ENCODE measurements around the gene TMEM219.
A peak's percentile ranks its signal among the peaks of the same experiment; 100 is the strongest.

The TMEM219 gene

DNA sequence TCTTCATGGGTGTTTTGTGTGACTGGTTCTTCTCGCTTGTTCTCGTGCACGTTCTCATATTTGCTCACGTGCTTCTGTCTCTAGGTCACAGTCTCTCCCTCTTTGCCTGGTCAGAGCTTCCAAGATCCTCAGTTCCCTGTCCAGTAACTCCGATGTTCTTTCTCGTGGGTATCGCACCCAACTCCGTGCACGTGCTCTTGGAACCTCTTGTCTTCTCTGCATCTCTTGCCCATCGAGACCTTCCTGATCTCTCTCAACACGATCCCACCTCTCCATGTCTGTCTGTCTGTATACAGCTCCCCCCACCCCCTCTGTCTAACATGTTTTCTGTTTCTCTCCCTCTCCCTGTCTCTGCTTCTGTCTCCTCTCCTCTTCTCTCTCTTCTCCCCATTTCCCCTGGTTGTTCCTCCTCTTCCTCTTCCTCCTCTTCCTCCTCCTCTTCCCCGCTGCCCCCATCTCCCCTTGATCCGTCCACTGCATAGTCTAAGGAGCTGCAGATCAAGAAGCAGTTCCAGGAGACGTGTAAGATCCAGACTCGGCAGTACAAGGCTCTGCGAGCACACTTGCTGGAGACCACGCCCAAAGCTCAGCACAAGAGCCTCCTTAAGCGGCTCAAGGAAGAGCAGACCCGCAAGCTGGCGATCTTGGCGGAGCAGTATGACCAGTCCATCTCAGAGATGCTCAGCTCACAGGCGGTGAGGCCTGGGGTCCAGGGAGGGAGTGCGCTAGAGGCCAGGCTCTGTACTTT, 27.4 kb downstream of the TMEM219 start:
- H3K14ac ChIP-seq (ENCODE audit: low read length in 2 of 2) = no peak overlapping the region
- no peak overlapping the region for H2AK5ac ChIP-seq (ENCODE audit: low read length, severe bottlenecking)
- no peak overlapping the region for H2BK15ac ChIP-seq (ENCODE audit: low read depth, poor library complexity, severe bottlenecking)
- no peak overlapping the region for H3K9ac ChIP-seq (ENCODE audit: low read length)
- no peaks in the 10 kb centered on the region for H3K27me3 ChIP-seq (ENCODE audit: control insufficient read depth in 1 of 2, insufficient read depth in 1 of 2, low read length in 2 of 2)
- peaks cover 90 to 97% of the 10 kb centered on the region in 2 experiments for H3K36me3 ChIP-seq (ENCODE audit: control insufficient read depth in 1 of 2, insufficient read depth in 2 of 2, low read depth in 1 of 2, low read length in 2 of 2)
- 92% methylated on average over 23 of the region's 23 CpGs for WGBS
- H3K4me2 ChIP-seq (ENCODE audit: low read length, poor library complexity, severe bottlenecking) = no peak overlapping the region
- H2BK12ac ChIP-seq (ENCODE audit: low read length in 2 of 2) = no peak overlapping the region
- H2BK5ac ChIP-seq (ENCODE audit: low read depth, low read length, poor library complexity, severe bottlenecking) = no peak overlapping the region
- no peak for DNase-seq
- no peak overlapping the region for H2AFZ ChIP-seq (ENCODE audit: low read depth, low read length)
- H3K4me3 ChIP-seq (ENCODE audit: insufficient read depth in 1 of 2, low read depth in 1 of 2, low read length in 2 of 2) = no peak overlapping the region
- H3K23ac ChIP-seq (ENCODE audit: low read length in 2 of 2) = no peak overlapping the region
- H3K27ac ChIP-seq (ENCODE audit: low read length, poor library complexity, severe bottlenecking) = no peak overlapping the region
- no peak overlapping the region for H2BK120ac ChIP-seq (ENCODE audit: low read depth, low read length)
- no peak overlapping the region for H3K18ac ChIP-seq (ENCODE audit: low read depth in 1 of 2, low read length in 2 of 2)
- no peaks in the 10 kb centered on the region for H3K4me1 ChIP-seq (ENCODE audit: control insufficient read depth, insufficient read depth, low read depth, low read length)
- H4K8ac ChIP-seq (ENCODE audit: low read length) = no peak overlapping the region
- H3K79me1 ChIP-seq (replicated peaks; ENCODE audit: low read length, poor library complexity, severe bottlenecking) = peaks cover 28% of the 10 kb centered on the region
- H3K4ac ChIP-seq (ENCODE audit: low read depth in 1 of 2, low read length in 2 of 2) = no peak overlapping the region
- no peaks in the 10 kb centered on the region for H3K9me3 ChIP-seq (ENCODE audit: control insufficient read depth, low read length)
- no peak overlapping the region for H4K91ac ChIP-seq (ENCODE audit: low read length)

DNA sequence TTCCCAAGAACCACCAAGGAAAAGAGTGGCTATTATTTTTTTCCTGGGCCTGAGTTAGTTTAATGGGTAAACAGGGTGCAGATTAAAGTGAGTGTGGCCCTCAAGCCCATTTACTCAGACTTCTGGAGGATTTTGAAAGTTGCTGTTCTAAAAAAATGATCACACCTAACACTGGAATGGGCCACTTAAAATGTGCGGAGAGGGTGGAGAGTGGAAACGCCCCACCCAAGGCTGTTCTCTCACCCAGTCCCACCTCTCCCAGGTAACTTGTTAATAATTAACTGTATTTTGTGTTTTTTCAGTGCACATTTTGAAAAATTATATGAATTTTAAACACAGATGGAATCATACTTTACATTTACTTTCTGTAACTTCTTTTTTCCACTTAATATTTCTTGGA, 28.2 kb downstream of the TMEM219 start:
- Histone ChIP-seq H3K4me3 (ENCODE audit: insufficient read depth in 1 of 2, low read depth in 1 of 2, low read length in 2 of 2) (no peak overlapping the region), H2AFZ (ENCODE audit: low read depth, low read length) (no peak overlapping the region), H2BK15ac (ENCODE audit: low read depth, poor library complexity, severe bottlenecking) (no peak overlapping the region), H3K23ac (ENCODE audit: low read length in 2 of 2) (no peak overlapping the region), H3K4me1 (ENCODE audit: control insufficient read depth, insufficient read depth, low read depth, low read length) (peaks cover 7% of the 10 kb centered on the region), H3K14ac (ENCODE audit: low read length in 2 of 2) (no peak overlapping the region), H2BK5ac (ENCODE audit: low read depth, low read length, poor library complexity, severe bottlenecking) (no peak overlapping the region), H3K36me3 (ENCODE audit: control insufficient read depth in 1 of 2, insufficient read depth in 2 of 2, low read depth in 1 of 2, low read length in 2 of 2) (peaks cover 83 to 89% of the 10 kb centered on the region in 2 experiments), H2AK5ac (ENCODE audit: low read length, severe bottlenecking) (no peak overlapping the region), H2BK12ac (ENCODE audit: low read length in 2 of 2) (no peak overlapping the region), H3K27me3 (ENCODE audit: control insufficient read depth in 1 of 2, insufficient read depth in 1 of 2, low read length in 2 of 2) (no peaks in the 10 kb centered on the region), H3K9me3 (ENCODE audit: control insufficient read depth, low read length) (no peaks in the 10 kb centered on the region), H3K9ac (ENCODE audit: low read length) (no peak overlapping the region), H3K4me2 (ENCODE audit: low read length, poor library complexity, severe bottlenecking) (no peak overlapping the region), H3K79me1 (replicated peaks; ENCODE audit: low read length, poor library complexity, severe bottlenecking) (peaks cover 22% of the 10 kb centered on the region), H3K27ac (ENCODE audit: low read length, poor library complexity, severe bottlenecking) (no peak overlapping the region), H3K4ac (ENCODE audit: low read depth in 1 of 2, low read length in 2 of 2) (no peak overlapping the region), H4K91ac (ENCODE audit: low read length) (no peak overlapping the region), H4K8ac (ENCODE audit: low read length) (no peak overlapping the region), H2BK120ac (ENCODE audit: low read depth, low read length) (no peak overlapping the region), H3K18ac (ENCODE audit: low read depth in 1 of 2, low read length in 2 of 2) (no peak overlapping the region)
- WGBS = no CpG with 5 or more reads among the region's 2 CpGs
- DNase-seq = no peak

DNA sequence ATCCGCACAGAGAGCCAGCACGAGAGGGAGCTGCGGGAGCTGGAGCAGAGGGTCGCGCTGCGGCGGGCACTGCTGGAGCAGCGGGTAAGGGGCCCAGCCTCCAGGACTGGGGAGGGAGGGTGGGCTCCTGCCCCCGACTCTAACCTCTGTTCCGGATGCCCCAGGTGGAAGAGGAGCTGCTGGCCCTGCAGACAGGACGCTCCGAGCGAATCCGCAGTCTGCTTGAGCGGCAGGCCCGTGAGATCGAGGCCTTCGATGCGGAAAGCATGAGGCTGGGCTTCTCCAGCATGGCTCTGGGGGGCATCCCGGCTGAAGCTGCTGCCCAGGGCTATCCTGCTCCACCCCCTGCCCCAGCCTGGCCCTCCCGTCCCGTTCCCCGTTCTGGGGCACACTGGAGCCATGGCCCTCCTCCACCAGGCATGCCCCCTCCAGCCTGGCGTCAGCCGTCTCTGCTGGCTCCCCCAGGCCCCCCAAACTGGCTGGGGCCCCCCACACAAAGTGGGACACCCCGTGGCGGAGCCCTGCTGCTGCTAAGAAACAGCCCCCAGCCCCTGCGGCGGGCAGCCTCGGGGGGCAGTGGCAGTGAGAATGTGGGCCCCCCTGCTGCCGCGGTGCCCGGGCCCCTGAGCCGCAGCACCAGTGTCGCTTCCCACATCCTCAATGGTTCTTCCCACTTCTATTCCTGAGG, 29.1 kb downstream of the TMEM219 start:
- H4K91ac ChIP-seq (ENCODE audit: low read length) = no peak overlapping the region

DNA sequence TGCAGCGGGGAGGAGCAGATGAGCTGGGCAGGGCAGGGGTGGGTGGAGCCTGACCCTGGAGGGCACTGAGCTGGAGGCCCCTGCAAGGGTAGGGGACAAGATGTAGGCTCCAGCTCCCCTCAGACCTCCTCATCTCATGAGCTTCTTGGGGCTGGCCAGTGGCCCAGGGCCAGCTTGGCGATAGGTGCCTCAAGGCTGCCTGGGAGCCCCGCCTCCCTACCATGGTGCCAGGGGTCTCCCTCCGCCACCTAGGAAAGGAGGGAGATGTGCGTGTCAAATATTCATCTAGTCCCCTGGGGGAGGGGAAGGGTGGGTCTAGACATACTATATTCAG, 29.7 kb downstream of the TMEM219 start:
- H2BK120ac ChIP-seq (ENCODE audit: low read depth, low read length) = no peak overlapping the region
- no peak overlapping the region for H4K8ac ChIP-seq (ENCODE audit: low read length)
- H2AFZ ChIP-seq (ENCODE audit: low read depth, low read length) = no peak overlapping the region
- no peak for DNase-seq
- peaks cover 13% of the 10 kb centered on the region for H3K79me1 ChIP-seq (replicated peaks; ENCODE audit: low read length, poor library complexity, severe bottlenecking)
- peaks cover 10% of the 10 kb centered on the region for H3K4me1 ChIP-seq (ENCODE audit: control insufficient read depth, insufficient read depth, low read depth, low read length)
- no peak overlapping the region for H3K23ac ChIP-seq (ENCODE audit: low read length in 2 of 2)
- H3K27ac ChIP-seq (ENCODE audit: low read length, poor library complexity, severe bottlenecking) = no peak overlapping the region
- 100% methylated on average over 1 of the region's 5 CpGs for WGBS
- H3K4me3 ChIP-seq (ENCODE audit: insufficient read depth in 1 of 2, low read depth in 1 of 2, low read length in 2 of 2) = no peak overlapping the region
- no peak overlapping the region for H3K4me2 ChIP-seq (ENCODE audit: low read length, poor library complexity, severe bottlenecking)
- no peak overlapping the region for H2AK5ac ChIP-seq (ENCODE audit: low read length, severe bottlenecking)
- H2BK5ac ChIP-seq (ENCODE audit: low read depth, low read length, poor library complexity, severe bottlenecking) = no peak overlapping the region
- H3K27me3 ChIP-seq (ENCODE audit: control insufficient read depth in 1 of 2, insufficient read depth in 1 of 2, low read length in 2 of 2) = no peaks in the 10 kb centered on the region
- H3K9ac ChIP-seq (ENCODE audit: low read length) = peak overlapping the region; percentile 66
- peaks cover 68 to 74% of the 10 kb centered on the region in 2 experiments for H3K36me3 ChIP-seq (ENCODE audit: control insufficient read depth in 1 of 2, insufficient read depth in 2 of 2, low read depth in 1 of 2, low read length in 2 of 2)
- H2BK12ac ChIP-seq (ENCODE audit: low read length in 2 of 2) = no peak overlapping the region
- no peak overlapping the region for H4K91ac ChIP-seq (ENCODE audit: low read length)
- H3K18ac ChIP-seq (ENCODE audit: low read depth in 1 of 2, low read length in 2 of 2) = no peak overlapping the region
- H3K14ac ChIP-seq (ENCODE audit: low read length in 2 of 2) = no peak overlapping the region
- no peak overlapping the region for H3K4ac ChIP-seq (ENCODE audit: low read depth in 1 of 2, low read length in 2 of 2)
- no peaks in the 10 kb centered on the region for H3K9me3 ChIP-seq (ENCODE audit: control insufficient read depth, low read length)
- no peak overlapping the region for H2BK15ac ChIP-seq (ENCODE audit: low read depth, poor library complexity, severe bottlenecking)

More for the DNA sequence above, 29.1 kb downstream of the TMEM219 start:
- Histone ChIP-seq H2BK120ac (ENCODE audit: low read depth, low read length) (no peak overlapping the region), H3K27me3 (ENCODE audit: control insufficient read depth in 1 of 2, insufficient read depth in 1 of 2, low read length in 2 of 2) (no peaks in the 10 kb centered on the region), H3K4me1 (ENCODE audit: control insufficient read depth, insufficient read depth, low read depth, low read length) (peaks cover 10% of the 10 kb centered on the region), H3K9ac (ENCODE audit: low read length) (no peak overlapping the region), H3K36me3 (ENCODE audit: control insufficient read depth in 1 of 2, insufficient read depth in 2 of 2, low read depth in 1 of 2, low read length in 2 of 2) (peaks cover 73 to 79% of the 10 kb centered on the region in 2 experiments), H2AFZ (ENCODE audit: low read depth, low read length) (no peak overlapping the region), H2BK12ac (ENCODE audit: low read length in 2 of 2) (no peak overlapping the region), H3K23ac (ENCODE audit: low read length in 2 of 2) (no peak overlapping the region), H3K27ac (ENCODE audit: low read length, poor library complexity, severe bottlenecking) (no peak overlapping the region), H4K8ac (ENCODE audit: low read length) (no peak overlapping the region), H3K14ac (ENCODE audit: low read length in 2 of 2) (no peak overlapping the region), H3K9me3 (ENCODE audit: control insufficient read depth, low read length) (no peaks in the 10 kb centered on the region), H2AK5ac (ENCODE audit: low read length, severe bottlenecking) (no peak overlapping the region), H2BK15ac (ENCODE audit: low read depth, poor library complexity, severe bottlenecking) (no peak overlapping the region), H3K4me2 (ENCODE audit: low read length, poor library complexity, severe bottlenecking) (no peak overlapping the region), H2BK5ac (ENCODE audit: low read depth, low read length, poor library complexity, severe bottlenecking) (no peak overlapping the region), H3K4me3 (ENCODE audit: insufficient read depth in 1 of 2, low read depth in 1 of 2, low read length in 2 of 2) (no peak overlapping the region), H3K18ac (ENCODE audit: low read depth in 1 of 2, low read length in 2 of 2) (no peak overlapping the region), H3K79me1 (replicated peaks; ENCODE audit: low read length, poor library complexity, severe bottlenecking) (peaks cover 15% of the 10 kb centered on the region), H3K4ac (ENCODE audit: low read depth in 1 of 2, low read length in 2 of 2) (no peak overlapping the region)
- 96% methylated on average over 32 of the region's 35 CpGs for WGBS
- no peak for DNase-seq

All from mesenchymal stem cell (in vitro differentiated cells and primary cell).